Nephron (organoid): ENCODE data around the gene DIP2C.

ENCODE experiments used
- H3K27ac Mint-ChIP-seq, 3 experiments: 2 replicates each; pipeline ENCODE4 v1.8.0; 2020; ENCODE audit warnings: mixed read lengths in 3 of 3, mild to moderate bottlenecking in 2 of 3, moderate library complexity in 1 of 3
- H3K27me3 Mint-ChIP-seq: 2 replicates; pipeline ENCODE4 v1.8.0; 2021; ENCODE audit warnings: low read depth, mild to moderate bottlenecking, moderate library complexity, mixed read lengths
- H3K36me3 Mint-ChIP-seq: 2 replicates; pipeline ENCODE4 v1.8.0; 2020; ENCODE audit warnings: low read depth, mixed read lengths
- H3K4me1 Mint-ChIP-seq: 2 replicates; pipeline ENCODE4 v1.8.0; 2020; ENCODE audit warnings: mixed read lengths
- H3K4me3 Mint-ChIP-seq, 3 experiments: 2 replicates each; pipeline ENCODE4 v1.8.0; 2020; ENCODE audit warnings: mild to moderate bottlenecking in 3 of 3, mixed read lengths in 3 of 3, moderate library complexity in 2 of 3
- H3K9me3 Mint-ChIP-seq: 2 replicates; pipeline ENCODE4 v1.8.0; 2020; ENCODE audit warnings: mixed read lengths
- CTCF ChIP-seq, 3 experiments: fragments of 200-600 bp; sonication (generic); IDR thresholded peaks; one replicate each; pipeline ENCODE4 v1.5.0; 2021; ENCODE audit warnings: antibody characterized with exemption in 3 of 3; ENCODE audit not compliant: unreplicated experiment in 3 of 3

DIP2C gene

GRCh38 chr10:541750-542371 is 147.6 kb downstream of the DIP2C start:
- Mint-ChIP-seq H3K27ac (no peak overlapping the region), H3K4me3 (no peak overlapping the region), H3K4me1 (peaks cover 14% of the 10 kb centered on the region), H3K27me3 (no peaks in the 10 kb centered on the region), H3K9me3 (no peaks in the 10 kb centered on the region), H3K36me3 (no peaks in the 10 kb centered on the region)
- no peak for TF ChIP-seq CTCF (IDR thresholded peaks at IDR 0.05; ENCODE audit: unreplicated experiment in 3 of 3)

GRCh38 chr10:541041-541440 is 148.4 kb downstream of the DIP2C start:
- Mint-ChIP-seq H3K4me3 (no peak overlapping the region), H3K4me1 (peaks cover 12% of the 10 kb centered on the region), H3K27ac (no peak overlapping the region), H3K9me3 (no peaks in the 10 kb centered on the region), H3K27me3 (no peaks in the 10 kb centered on the region), H3K36me3 (no peaks in the 10 kb centered on the region)
- TF ChIP-seq CTCF (IDR thresholded peaks at IDR 0.05; ENCODE audit: unreplicated experiment in 3 of 3), result no peak

- Mint-ChIP-seq H3K27me3 (no peaks in the 10 kb centered on the region), H3K27ac (no peak overlapping the region)
These were observed 150.6 kb downstream of the DIP2C start for GRCh38 chr10:538895-539294.

GRCh38 chr10:536935-537334 is 152.5 kb downstream of the DIP2C start:
- no peak overlapping the region for H3K4me3 Mint-ChIP-seq
- no peaks in the 10 kb centered on the region for H3K27me3 Mint-ChIP-seq
- H3K36me3 Mint-ChIP-seq, result peaks cover 7% of the 10 kb centered on the region
- H3K9me3 Mint-ChIP-seq, result no peaks in the 10 kb centered on the region
- TF ChIP-seq CTCF (IDR thresholded peaks at IDR 0.05; ENCODE audit: unreplicated experiment in 3 of 3), result no peak
- peaks cover 11% of the 10 kb centered on the region for H3K4me1 Mint-ChIP-seq
- no peak overlapping the region for H3K27ac Mint-ChIP-seq

More at GRCh38 chr10:538895-539294, 150.6 kb downstream of the DIP2C start:
- H3K4me3 Mint-ChIP-seq, result no peak overlapping the region
- H3K36me3 Mint-ChIP-seq, result no peaks in the 10 kb centered on the region
- H3K9me3 Mint-ChIP-seq, result no peaks in the 10 kb centered on the region
- peaks cover 15% of the 10 kb centered on the region for H3K4me1 Mint-ChIP-seq
- TF ChIP-seq CTCF (IDR thresholded peaks at IDR 0.05; ENCODE audit: unreplicated experiment in 3 of 3), result no peak

- H3K4me3 Mint-ChIP-seq, result no peak overlapping the region
- H3K36me3 Mint-ChIP-seq, result peaks cover 7% of the 10 kb centered on the region
- peaks cover 10% of the 10 kb centered on the region for H3K4me1 Mint-ChIP-seq
- TF ChIP-seq CTCF (IDR thresholded peaks at IDR 0.05; ENCODE audit: unreplicated experiment in 3 of 3), result no peak
- no peaks in the 10 kb centered on the region for H3K9me3 Mint-ChIP-seq
- H3K27me3 Mint-ChIP-seq, result no peaks in the 10 kb centered on the region
- no peak overlapping the region for H3K27ac Mint-ChIP-seq
These were observed 153.0 kb downstream of the DIP2C start for GRCh38 chr10:536371-536925.

GRCh38 chr10:535952-536351 is 153.5 kb downstream of the DIP2C start:
- TF ChIP-seq CTCF (IDR thresholded peaks at IDR 0.05; ENCODE audit: unreplicated experiment in 3 of 3), result no peak
- Mint-ChIP-seq H3K27me3 (no peaks in the 10 kb centered on the region), H3K4me3 (no peak overlapping the region), H3K4me1 (peaks cover 10% of the 10 kb centered on the region), H3K27ac (no peak overlapping the region), H3K36me3 (peaks cover 7% of the 10 kb centered on the region), H3K9me3 (no peaks in the 10 kb centered on the region)
